HCT116 (cell line): ENCODE measurements around the gene NTHL1. TPM values are rescaled to one million over a fixed set of nuclear protein-coding genes. Genes with fewer than 3 reads are reported as not detected.
A peak's percentile ranks its signal among the peaks of the same experiment; 100 is the strongest.

Experiments used
- ATAC-seq: fragments of 200-7000 bp; cut with Tn5 transposase; 2 replicates; pipeline ENCODE4 v1.9.1; 2020; ENCODE audit warnings: mild to moderate bottlenecking, moderate library complexity
- BruUV-seq: library from RNA; stranded (reverse); fragments of 400-500 nt; replicated peaks from 2 replicates; lab custom pipeline; 2021; lab: Mats Ljungman, UMichigan
- CTCF ChIA-PET: fragments of 300-600 bp; sonication (Branson Sonifier 250); formaldehyde crosslinking; loops from one replicate; lab custom pipeline; 2021; ENCODE audit warnings: antibody characterized with exemption; lab: Charles Lee
- POLR2A ChIA-PET: fragments of 300-600, 350-600 bp; sonication (Branson Sonifier 250); formaldehyde crosslinking; loops from one replicate; lab custom pipeline; 2021; ENCODE audit warnings: antibody characterized with exemption; lab: Charles Lee
- RAD21 ChIA-PET, 2 experiments: fragments of 300-600 bp; sonication (Branson Sonifier 250); formaldehyde crosslinking; loops; one replicate each; lab custom pipeline; 2023; ENCODE audit warnings: low total read pairs in 2 of 2; ENCODE audit not compliant: uncharacterized antibody in 2 of 2, unreplicated experiment in 2 of 2, low non-redundant PET in 1 of 2; lab: Charles Lee
- DNase-seq: peaks from one replicate; pipeline ENCODE4 v3.0.0-alpha.2; 2010; ENCODE audit warnings: low read depth, low spot score
- H2AFZ ChIP-seq: fragments of 200-600 bp; shearing (Covaris generic), sonication (generic); 2 replicates; pipeline ENCODE4 v1.6.1; 2017; ENCODE audit warnings: low read depth, mixed run types, mixed read lengths, antibody characterized with exemption, low read length; ENCODE audit not compliant: poor library complexity, severe bottlenecking
- H3K27ac ChIP-seq: 2 replicates; pipeline ENCODE4 v1.5.1; 2012; ENCODE audit warnings: low read depth, low read length
- H3K27me3 ChIP-seq: fragments of 200-600 bp; sonication (generic); 2 replicates; pipeline ENCODE4 v1.6.1; 2016; ENCODE audit warnings: mixed run types, low read length, mixed read lengths; ENCODE audit not compliant: insufficient read depth
- H3K36me3 ChIP-seq, 2 experiments: fragments of 200-500 bp in 1 of 2; fragments of 200-600 bp in 1 of 2; sonication (Bioruptor generic) in 1 of 2; sonication (generic) in 1 of 2; 2 replicates each; pipeline versions ENCODE4 v1.5.1 to v1.6.1; 2014 to 2016; ENCODE audit warnings: low read length in 2 of 2, inconsistent platforms in 1 of 2, mixed read lengths in 1 of 2, mixed run types in 1 of 2; ENCODE audit not compliant: insufficient read depth in 2 of 2, control insufficient read depth in 1 of 2
- H3K4me1 ChIP-seq, 2 experiments: fragments of 200-600 bp in 1 of 2; sonication (generic) in 1 of 2; 2 replicates each; pipeline versions ENCODE4 v1.5.1 to v1.6.1; 2012 to 2017; ENCODE audit warnings: low read length in 2 of 2, inconsistent platforms in 1 of 2, mild to moderate bottlenecking in 1 of 2, mixed read lengths in 1 of 2, mixed run types in 1 of 2, moderate library complexity in 1 of 2; ENCODE audit not compliant: insufficient read depth in 2 of 2, control insufficient read depth in 1 of 2
- H3K4me2 ChIP-seq: fragments of 200-600 bp; sonication (generic); 2 replicates; pipeline ENCODE4 v1.6.1; 2017; ENCODE audit warnings: mixed run types, low read length, mixed read lengths
- H3K4me3 ChIP-seq, 2 experiments: fragments of 200-600 bp in 1 of 2; sonication (generic) in 1 of 2; replicated peaks in 1 of 2; 2 replicates each; pipeline ENCODE4 v1.5.1; 2011 to 2016; ENCODE audit warnings: low read length in 2 of 2, control low read depth in 1 of 2, low read depth in 1 of 2, mild to moderate bottlenecking in 1 of 2, mixed read lengths in 1 of 2, mixed run types in 1 of 2
- H3K79me2 ChIP-seq: fragments of 200-600 bp; sonication (generic); 2 replicates; pipeline ENCODE4 v1.6.1; 2017; ENCODE audit warnings: mild to moderate bottlenecking, mixed run types, low read length, moderate library complexity, mixed read lengths; ENCODE audit not compliant: insufficient read depth
- H3K9ac ChIP-seq: fragments of 200-600 bp; sonication (generic); 2 replicates; pipeline ENCODE4 v1.6.1; 2016; ENCODE audit warnings: low read length, mixed read lengths
- H3K9me2 ChIP-seq: fragments of 200-600 bp; sonication (generic), shearing (Covaris generic); 2 replicates; pipeline ENCODE4 v1.6.1; 2017; ENCODE audit warnings: mixed run types, mild to moderate bottlenecking, moderate library complexity; ENCODE audit not compliant: insufficient read depth
- H3K9me3 ChIP-seq, 2 experiments: fragments of 200-500 bp in 1 of 2; fragments of 200-600 bp in 1 of 2; sonication (Bioruptor generic) in 1 of 2; sonication (generic) in 1 of 2; 2 replicates each; pipeline ENCODE4 v1.6.1; 2014 to 2017; ENCODE audit warnings: low read length in 2 of 2, mixed read lengths in 2 of 2, inconsistent platforms in 1 of 2, low read depth in 1 of 2, mild to moderate bottlenecking in 1 of 2, mixed run types in 1 of 2, moderate library complexity in 1 of 2; ENCODE audit not compliant: control insufficient read depth in 1 of 2, insufficient read depth in 1 of 2
- H4K20me1 ChIP-seq: fragments of 200-600 bp; sonication (generic), shearing (Covaris generic); 2 replicates; pipeline ENCODE4 v1.6.1; 2017; ENCODE audit warnings: mixed run types, mild to moderate bottlenecking, moderate library complexity; ENCODE audit not compliant: insufficient read depth
- ATF3 ChIP-seq: IDR thresholded peaks from 2 replicates; pipeline ENCODE4 v1.6.1; 2012
- CTCF ChIP-seq, 3 experiments: fragments of 200-600 bp in 1 of 3; sonication (generic) in 1 of 3; IDR thresholded peaks in 2 of 3; conservative IDR thresholded peaks in 1 of 3; 2 replicates each; pipeline ENCODE4 v1.5.1; 2012 to 2017; ENCODE audit warnings: low read depth in 2 of 3, low read length in 2 of 3, antibody characterized with exemption in 1 of 3, borderline replicate concordance in 1 of 3, control low read depth in 1 of 3, mild to moderate bottlenecking in 1 of 3, mixed read lengths in 1 of 3, mixed run types in 1 of 3, moderate library complexity in 1 of 3; ENCODE audit not compliant: insufficient read depth in 1 of 3
- EZH2 ChIP-seq: fragments of 200-600 bp; sonication (generic); IDR thresholded peaks from 2 replicates; pipeline ENCODE4 v1.6.1; 2017; ENCODE audit warnings: antibody characterized with exemption, mixed run types
- JUND ChIP-seq: IDR thresholded peaks from 2 replicates; pipeline ENCODE4 v1.6.1; 2012
- POLR2AphosphoS5 ChIP-seq: IDR thresholded peaks from 2 replicates; pipeline ENCODE4 v1.6.1; 2011; ENCODE audit warnings: mild to moderate bottlenecking, low read depth, low read length, moderate library complexity
- RAD21 ChIP-seq: IDR thresholded peaks from 2 replicates; pipeline ENCODE4 v1.6.1; 2012; ENCODE audit warnings: low read depth, mild to moderate bottlenecking
- SP1 ChIP-seq: IDR thresholded peaks from 2 replicates; pipeline ENCODE4 v1.6.1; 2012; ENCODE audit warnings: low read depth
- TCF7L2 ChIP-seq: IDR thresholded peaks from 2 replicates; pipeline ENCODE4 v1.7.0; 2011; ENCODE audit warnings: borderline replicate concordance, inconsistent platforms; ENCODE audit not compliant: insufficient read depth, insufficient read length; ENCODE audit errors: extremely low read depth
- YY1 ChIP-seq: IDR thresholded peaks from 2 replicates; pipeline ENCODE4 v1.6.1; 2011; ENCODE audit warnings: low read length, low read depth, moderate library complexity, mild to moderate bottlenecking; ENCODE audit not compliant: insufficient replicate concordance; ENCODE audit errors: extremely low read depth
- ZBTB33 ChIP-seq: IDR thresholded peaks from 2 replicates; pipeline ENCODE4 v1.6.1; 2011; ENCODE audit warnings: mild to moderate bottlenecking, low read length, moderate library complexity; ENCODE audit not compliant: insufficient replicate concordance; ENCODE audit errors: extremely low read depth
- ZFX ChIP-seq: fragments of 450-650 bp; IDR thresholded peaks from 2 replicates; pipeline ENCODE4 v1.6.1; 2017
- ZNF274 ChIP-seq: fragments of 200-500 bp; sonication (Bioruptor generic); IDR thresholded peaks from 2 replicates; pipeline ENCODE4 v1.6.1; 2014; ENCODE audit warnings: mild to moderate bottlenecking, low read depth, low read length, inconsistent platforms
- intact Hi-C: fragments of 100-400 bp; cut with micrococcal nuclease; formaldehyde crosslinking; loops from 2 replicates; pipeline ENCODE4 v1.10.0; 2022
- total RNA-seq: library from RNA; stranded (reverse); gene quantifications from one replicate; pipeline ENCODE4 v1.2.1, GENCODE V29; 2021; ENCODE audit not compliant: unreplicated experiment
- TF ChIP-seq, protein P1 (sequence below): IDR thresholded peaks from 2 replicates; pipeline ENCODE4 v1.6.1; 2012

The NTHL1 gene
- total RNA-seq, 1 experiment from 2014 or later = 40.1 TPM

DNA sequence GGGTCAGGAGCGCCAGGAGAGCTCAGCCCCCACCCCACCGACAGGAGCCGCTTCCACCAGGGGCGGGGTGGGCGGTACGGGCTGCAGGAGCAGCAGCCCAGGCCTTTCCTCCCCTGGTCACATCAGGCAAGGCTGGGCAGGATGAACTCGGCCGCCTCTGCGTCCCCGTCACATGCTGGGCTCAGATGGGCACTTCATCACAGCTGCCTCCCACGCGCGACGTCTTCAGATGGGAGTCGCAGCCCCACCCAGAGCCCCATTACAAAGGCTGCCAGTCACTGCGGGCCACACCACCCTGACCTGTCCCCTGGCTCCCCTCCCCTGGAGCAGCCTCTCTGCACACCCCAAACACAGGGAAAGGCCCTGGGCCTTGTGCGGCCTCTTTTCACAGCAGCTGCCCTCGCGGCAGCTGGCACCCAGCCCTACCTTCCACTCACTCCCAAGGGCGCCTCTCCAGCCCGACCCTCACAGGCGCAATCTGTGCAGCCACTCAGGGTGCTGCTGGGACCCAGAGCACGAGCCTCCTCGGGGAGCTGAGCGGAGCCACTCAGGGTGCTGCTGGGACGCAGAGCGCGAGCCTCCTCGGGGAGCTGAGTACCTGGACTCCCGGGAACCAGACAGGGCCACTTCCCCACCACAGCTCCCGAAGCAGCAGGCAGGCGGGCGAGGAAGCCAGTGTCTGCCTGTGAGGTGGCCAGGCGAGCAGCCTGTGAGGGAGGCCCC, 42.7 kb downstream of the NTHL1 start (continued):
- no peak for TF ChIP-seq YY1
- TF ChIP-seq, all 23 proteins: peak for 0

GRCh38 chr16:2003827-2004641, 43.6 kb downstream of the NTHL1 start:
- peak overlapping the region; percentile 23 for H3K9ac ChIP-seq
- peak; percentile 87 for DNase-seq
- POLR2A ChIA-PET = interaction anchor here (0.8 to 2.6 kb wide), 5 partner anchors 11 to 151 kb away, joined by 3 to 10 read pairs (median 6); partner anchors contain the start of genes RPS2 and TRAF7

More at GRCh38 chr16:2003827-2004641, 43.6 kb downstream of the NTHL1 start:
- Histone ChIP-seq H3K4me2 (peak overlapping the region; percentile 41), H4K20me1 (peaks cover 9% of the 10 kb centered on the region; the same call in 1 of the 2 replicates), H3K36me3 (peaks cover 23 to 42% of the 10 kb centered on the region in 2 experiments; a peak in 3 of 4 replicates), H3K9me2 (no peaks in the 10 kb centered on the region), H2AFZ (no peak overlapping the region), H3K27me3 (no peaks in the 10 kb centered on the region), H3K4me3 (no peak overlapping the region), H3K4me1 (peaks cover 23 to 50% of the 10 kb centered on the region in 2 experiments), H3K27ac (peak overlapping the region; percentile 62; the same call in 1 of the 2 replicates), H3K79me2 (peaks cover 77% of the 10 kb centered on the region), H3K9me3 (no peaks in the 10 kb centered on the region)
- ChIA-PET CTCF (interaction anchor here (0.5 to 1.6 kb wide), 19 partner anchors 9 to 247 kb away, joined by 3 to 20 read pairs (median 4); partner anchors contain the start of genes ECI1, NPW, NTHL1 and TBL3), RAD21 (interaction anchor here (0.8 to 1.0 kb wide), 2 partner anchors 136 to 137 kb away, joined by 4 to 7 read pairs; no protein-coding TSS in a partner anchor)
- intact Hi-C loops = loop anchor here (5.0 kb wide), 1 partner anchor 138 kb away; no protein-coding TSS in a partner anchor
- peak; percentile 91 for ATAC-seq
- BruUV-seq = no TSS peak
- TF ChIP-seq RAD21 = peak; percentile 77
- TF ChIP-seq ZNF274 = no peak
- no peak for TF ChIP-seq ZFX
- TF ChIP-seq JUND = no peak
- TF ChIP-seq YY1 = peak; percentile 75
- TF ChIP-seq, protein P1, sequence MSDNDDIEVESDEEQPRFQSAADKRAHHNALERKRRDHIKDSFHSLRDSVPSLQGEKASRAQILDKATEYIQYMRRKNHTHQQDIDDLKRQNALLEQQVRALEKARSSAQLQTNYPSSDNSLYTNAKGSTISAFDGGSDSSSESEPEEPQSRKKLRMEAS = peak; percentile 84
- TF ChIP-seq TCF7L2 = no peak
- peak; percentile 37; the same call in 1 of the 2 replicates for TF ChIP-seq SP1
- no peak for TF ChIP-seq EZH2
- TF ChIP-seq ATF3 = no peak
- TF ChIP-seq ZBTB33 = no peak
- peak; percentile 58 for TF ChIP-seq POLR2AphosphoS5
- peak; percentile 93 to 99 (median 99) for TF ChIP-seq CTCF (IDR thresholded peaks at IDR 0.05 in 2 of 3, conservative IDR thresholded peaks at IDR 0.05 in 1 of 3; ENCODE audit: borderline replicate concordance in 1 of 3, insufficient read depth in 1 of 3, low read depth in 2 of 3, low read length in 2 of 3)
